GM12891 (cell line): ENCODE data around the gene CARD10.

Experiments used
- PAX5 ChIP-seq: IDR thresholded peaks from 2 replicates; pipeline ENCODE4 v1.6.1; 2011; ENCODE audit warnings: low read length, moderate library complexity, mild to moderate bottlenecking; ENCODE audit not compliant: insufficient read depth, severe bottlenecking
- POLR2A ChIP-seq: IDR thresholded peaks from 2 replicates; pipeline ENCODE4 v1.6.1; 2011; ENCODE audit warnings: low read depth, low read length, control low read depth
- POLR2AphosphoS5 ChIP-seq: IDR thresholded peaks from 2 replicates; pipeline ENCODE4 v1.6.1; 2011; ENCODE audit warnings: low read depth, low read length, control low read depth
- POU2F2 ChIP-seq: IDR thresholded peaks from 2 replicates; pipeline ENCODE4 v1.6.1; 2011; ENCODE audit warnings: low read depth, mild to moderate bottlenecking, control low read depth, low read length, moderate library complexity
- TAF1 ChIP-seq: IDR thresholded peaks from 2 replicates; pipeline ENCODE4 v1.6.1; 2011; ENCODE audit warnings: low read depth, low read length, control low read depth

DNA sequence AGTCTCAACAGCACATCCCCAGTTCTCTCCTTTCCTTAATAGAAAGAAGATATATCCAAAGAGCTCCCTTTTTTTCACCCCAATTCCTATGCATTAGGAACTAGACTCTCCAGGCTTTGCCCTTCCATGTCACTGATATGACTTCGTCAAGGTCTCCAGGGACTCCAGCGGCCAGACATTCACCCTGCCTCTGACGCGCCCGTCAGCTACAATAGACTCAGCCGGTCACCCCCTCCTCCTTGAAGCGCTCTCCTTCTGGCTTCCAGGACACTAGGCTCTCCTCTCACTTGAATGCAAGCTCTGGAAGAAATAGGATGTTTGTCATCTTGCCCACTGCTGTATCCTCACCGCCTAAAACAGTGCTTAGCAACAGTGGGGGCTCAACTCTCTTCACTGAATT, 77.1 kb downstream of the CARD10 start:
- no peak for TF ChIP-seq POLR2AphosphoS5
- TF ChIP-seq POLR2A: no peak
- no peak for TF ChIP-seq TAF1
- TF ChIP-seq POU2F2: no peak
- no peak for TF ChIP-seq PAX5
